WI38 (cell line): ENCODE results near the gene LIN7A.
A peak's percentile ranks its signal among the peaks of the same experiment; 100 is the strongest.

Experiments
- H3K4me3 ChIP-seq: 2 replicates; pipeline ENCODE4 v1.5.1; 2011; ENCODE audit warnings: low read depth, mild to moderate bottlenecking, control low read depth, low read length
- CTCF ChIP-seq: IDR thresholded peaks from 2 replicates; pipeline ENCODE4 v1.5.1; 2012; ENCODE audit warnings: low read depth, mild to moderate bottlenecking, control low read depth, low read length

The LIN7A gene

GRCh38 chr12:80939231-80939950 is 1.7 kb upstream of the LIN7A start:
- TF ChIP-seq CTCF, result no peak
- H3K4me3 ChIP-seq, result no peak overlapping the region

GRCh38 chr12:80938397-80938796 is 663 bp upstream of the LIN7A start:
- H3K4me3 ChIP-seq, result no peak overlapping the region
- TF ChIP-seq CTCF, result no peak

DNA sequence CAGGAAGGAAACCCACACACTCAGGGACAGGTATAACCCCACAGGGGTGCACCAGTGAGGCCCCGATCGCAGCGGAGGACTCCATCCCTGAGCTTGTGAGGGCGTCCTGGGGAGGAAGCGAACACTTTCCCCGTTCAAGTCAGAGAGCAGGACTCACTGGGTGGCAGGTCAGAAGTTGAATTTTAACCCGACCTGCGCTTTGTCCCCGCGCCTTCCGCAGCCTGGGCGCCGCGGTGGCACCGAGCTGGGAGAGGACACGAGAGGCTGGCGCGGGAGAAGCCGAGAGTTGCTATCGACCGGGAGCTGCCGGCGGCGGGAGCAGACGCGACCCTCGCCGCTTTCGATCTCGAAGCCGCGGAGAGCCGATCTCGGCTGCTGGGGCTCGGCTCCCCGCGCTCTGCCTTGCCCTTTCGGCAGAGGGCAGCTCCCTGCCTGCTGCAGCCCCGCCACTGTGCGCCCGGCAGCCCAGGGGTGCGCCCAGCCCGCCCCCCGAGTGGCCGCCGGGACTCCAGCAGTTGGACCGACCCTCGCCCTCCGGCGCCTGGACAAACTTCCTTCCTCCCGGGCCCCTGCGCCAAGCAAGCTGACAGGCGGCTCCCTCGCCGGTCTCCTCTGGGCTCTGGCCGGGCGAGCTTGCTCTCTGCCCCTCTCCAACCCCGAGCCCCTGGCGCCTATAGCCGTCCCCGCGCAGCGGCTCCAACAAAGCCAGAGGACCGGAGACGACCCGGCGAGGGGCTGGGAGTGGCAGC is 918 bp downstream of the LIN7A start:
- peak overlapping the region; percentile 79 for H3K4me3 ChIP-seq
- no peak for TF ChIP-seq CTCF

GRCh38 chr12:80936353-80936641 is 1.4 kb downstream of the LIN7A start:
- TF ChIP-seq CTCF, result no peak
- peak overlapping the region; percentile 79 for H3K4me3 ChIP-seq

- no peak for TF ChIP-seq CTCF
- no peak overlapping the region for H3K4me3 ChIP-seq
Measured at GRCh38 chr12:80935111-80935510, 2.6 kb downstream of the LIN7A start.

DNA sequence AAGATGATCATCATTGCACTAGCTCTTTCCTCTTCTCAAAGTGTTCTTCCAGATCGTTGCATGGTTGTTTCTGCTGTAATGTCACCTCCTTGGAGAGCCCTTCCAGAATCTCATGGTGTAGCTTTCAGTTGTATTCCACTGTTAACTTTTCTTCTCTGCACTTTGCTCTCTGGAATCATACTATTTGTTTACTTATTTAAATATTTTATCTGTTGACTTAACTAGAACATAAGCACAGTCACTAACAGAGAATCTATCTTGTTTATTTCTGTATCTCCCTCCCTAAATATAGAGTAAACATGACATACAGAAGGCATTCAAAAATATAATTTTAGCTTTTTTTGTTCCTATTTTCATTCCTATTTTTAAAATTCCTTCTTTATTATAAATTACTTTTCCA is 11.8 kb downstream of the LIN7A start:
- TF ChIP-seq CTCF, result no peak

GRCh38 chr12:80925237-80925636 is 12.5 kb downstream of the LIN7A start:
- no peak overlapping the region for H3K4me3 ChIP-seq
- TF ChIP-seq CTCF, result no peak

More for the DNA sequence above, 11.8 kb downstream of the LIN7A start:
- H3K4me3 ChIP-seq, result no peak overlapping the region
